Mesodermal cell (in vitro differentiated cells): ENCODE measurements around the gene FAM76A.
"Not testable (repeated sequence)": the region's sequence is repeated elsewhere in the genome, so short reads cannot be mapped to it uniquely, and the experiment has no call there.

Experiments used
- H3K27ac ChIP-seq: 2 replicates; pipeline ENCODE4 v1.7.0; 2013; ENCODE audit warnings: mild to moderate bottlenecking, low read depth, low read length, moderate library complexity; ENCODE audit not compliant: severe bottlenecking
- H3K36me3 ChIP-seq: 2 replicates; pipeline ENCODE4 v1.7.1; 2013; ENCODE audit warnings: mild to moderate bottlenecking, low read length, moderate library complexity; ENCODE audit not compliant: control insufficient read depth, insufficient read depth
- H3K4me1 ChIP-seq: one replicate; pipeline ENCODE4 v1.7.1; 2013; ENCODE audit warnings: mild to moderate bottlenecking, low read length; ENCODE audit not compliant: insufficient read depth, control insufficient read depth, poor library complexity, severe bottlenecking
- H3K4me3 ChIP-seq: 2 replicates; pipeline ENCODE4 v1.7.0; 2013; ENCODE audit warnings: low read length, control low read depth, mild to moderate bottlenecking; ENCODE audit not compliant: insufficient read depth, poor library complexity, severe bottlenecking; ENCODE audit errors: extremely low read depth
- H3K9me3 ChIP-seq: 2 replicates; pipeline ENCODE4 v1.7.1; 2013; ENCODE audit warnings: mild to moderate bottlenecking, low read length, moderate library complexity; ENCODE audit not compliant: control insufficient read depth
- WGBS, 2 experiments: methylation state at CpG; one replicate each; pipeline ENCODE4 v1.1.5; 2013; ENCODE audit warnings: missing lambda C conversion rate in 2 of 2; ENCODE audit not compliant: insufficient coverage in 2 of 2; 5-methylcytosine and 5-hydroxymethylcytosine counted together

FAM76A gene

DNA sequence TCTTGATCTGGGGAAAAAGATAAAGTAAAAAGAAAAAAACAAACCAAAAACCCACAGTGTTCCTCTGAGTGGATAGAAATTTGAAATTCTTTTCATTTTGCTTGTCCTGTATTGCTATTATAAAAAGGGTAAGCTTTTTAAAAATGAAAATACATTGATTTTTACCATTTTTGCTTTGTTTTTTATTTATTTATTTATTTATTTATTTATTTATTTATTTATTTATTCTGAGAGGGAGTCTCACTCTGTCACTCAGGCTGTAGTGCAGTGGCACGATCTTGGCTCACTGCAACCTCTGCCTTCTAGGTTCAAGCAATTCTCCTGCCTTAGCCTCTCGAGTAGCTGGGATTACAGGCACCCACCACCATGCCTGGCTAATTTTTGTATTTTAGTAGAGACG, 82.4 kb downstream of the FAM76A start:
- H3K36me3 ChIP-seq: peaks cover 32% of the 10 kb centered on the region
- H3K27ac ChIP-seq, H3K4me3 ChIP-seq, H3K4me1 ChIP-seq, H3K9me3 ChIP-seq: not testable (repeated sequence)
- WGBS, 2 experiments: 100% methylated on average over 1 to 3 of the region's 3 CpGs

DNA sequence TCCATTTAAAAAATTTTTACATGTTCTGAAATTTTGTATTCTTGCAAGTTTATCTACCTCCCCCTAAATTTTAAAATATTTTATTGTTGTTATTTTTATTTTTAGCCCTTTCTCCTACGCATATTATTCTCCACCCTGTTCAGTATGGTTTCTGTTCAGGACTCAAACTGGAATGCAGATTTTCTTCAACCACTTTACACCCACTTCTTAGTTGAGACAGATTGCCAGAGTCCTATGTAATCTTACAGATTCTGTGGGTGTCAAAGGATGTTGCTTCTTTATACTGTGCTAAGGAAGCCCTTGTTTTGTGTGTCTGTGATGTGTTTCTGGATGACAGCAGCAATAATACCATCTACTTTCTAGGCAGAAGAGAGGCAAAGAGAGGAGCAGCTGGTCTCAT, 84.1 kb downstream of the FAM76A start:
- WGBS, 2 experiments: no CpG with 5 or more reads among the region's 1 CpG
- no peak overlapping the region for H3K4me3 ChIP-seq
- H3K36me3 ChIP-seq: peaks cover 35% of the 10 kb centered on the region
- no peak overlapping the region for H3K27ac ChIP-seq
- H3K4me1 ChIP-seq: no peaks in the 10 kb centered on the region
- H3K9me3 ChIP-seq: no peaks in the 10 kb centered on the region

DNA sequence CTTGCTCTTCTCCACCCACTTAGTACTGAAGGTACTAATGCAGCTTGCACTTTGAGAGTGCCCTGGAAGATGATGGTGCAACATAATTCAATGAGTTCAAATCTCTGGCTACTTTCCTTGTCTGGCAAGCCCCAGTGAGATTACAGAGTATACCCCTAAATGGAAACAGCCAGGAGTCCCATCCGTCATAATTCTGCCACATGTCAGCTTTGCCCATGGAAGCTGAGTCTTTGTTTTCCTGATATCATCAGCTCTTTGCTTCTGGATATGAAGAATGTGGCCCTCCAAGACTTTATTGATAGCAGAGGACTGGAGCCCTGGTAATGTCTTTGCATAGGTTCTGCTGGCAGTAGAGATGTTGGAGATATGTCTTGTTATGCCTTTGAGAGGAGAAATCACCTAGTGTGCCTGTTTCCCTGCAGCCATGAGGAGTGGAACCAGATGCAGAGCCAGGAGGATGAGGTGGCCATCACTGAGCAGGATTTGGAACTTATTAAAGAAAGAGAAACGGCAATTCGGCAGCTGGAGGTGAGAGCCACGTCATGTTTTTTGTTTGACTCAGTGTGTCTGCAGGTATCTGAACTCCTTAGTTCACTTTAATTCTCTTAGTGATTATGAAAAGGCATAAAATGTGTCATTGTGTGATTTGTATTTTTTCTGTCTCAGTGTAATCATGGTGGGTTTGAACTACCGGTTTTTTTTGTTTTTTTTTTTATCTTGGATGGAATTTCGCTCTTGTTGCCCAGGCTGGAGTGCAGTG, 86.2 kb downstream of the FAM76A start:
- H3K9me3 ChIP-seq: no peaks in the 10 kb centered on the region
- H3K4me1 ChIP-seq: peaks cover 4% of the 10 kb centered on the region
- H3K27ac ChIP-seq: no peak overlapping the region
- H3K4me3 ChIP-seq: no peak overlapping the region
- WGBS, 2 experiments: 98% methylated on average over 4 of the region's 6 CpGs
- H3K36me3 ChIP-seq: peaks cover 31% of the 10 kb centered on the region
